ENCODE results near the gene SNCB.

- no peak for TF ChIP-seq FOSL2 (IDR thresholded peaks at IDR 0.05; ENCODE audit: borderline replicate concordance, low read depth)
- TF ChIP-seq CTCF (IDR thresholded peaks at IDR 0.05), result peak; percentile 71
- no peak for TF ChIP-seq POLR2AphosphoS5 (IDR thresholded peaks at IDR 0.05; ENCODE audit: low read depth, low read length)
- TF ChIP-seq MXI1 (IDR thresholded peaks at IDR 0.05; ENCODE audit: low read depth, low read length), result no peak
Measured at GRCh38 chr5:176658007-176658599, 27.8 kb upstream of the SNCB start.
